HG03280 (cell line): ENCODE measurements around the gene SRXN1.
A peak's percentile ranks its signal among the peaks of the same experiment; 100 is the strongest.
"Not testable (repeated sequence)": the region's sequence is repeated elsewhere in the genome, so short reads cannot be mapped to it uniquely, and the experiment has no call there.

ENCODE experiments used
- ATAC-seq: cut with Tn5 transposase; IDR thresholded peaks from one replicate; pipeline ENCODE4 v1.9.1; 2021; ENCODE audit warnings: mild to moderate bottlenecking, moderate library complexity; ENCODE audit not compliant: unreplicated experiment

SRXN1 gene

DNA sequence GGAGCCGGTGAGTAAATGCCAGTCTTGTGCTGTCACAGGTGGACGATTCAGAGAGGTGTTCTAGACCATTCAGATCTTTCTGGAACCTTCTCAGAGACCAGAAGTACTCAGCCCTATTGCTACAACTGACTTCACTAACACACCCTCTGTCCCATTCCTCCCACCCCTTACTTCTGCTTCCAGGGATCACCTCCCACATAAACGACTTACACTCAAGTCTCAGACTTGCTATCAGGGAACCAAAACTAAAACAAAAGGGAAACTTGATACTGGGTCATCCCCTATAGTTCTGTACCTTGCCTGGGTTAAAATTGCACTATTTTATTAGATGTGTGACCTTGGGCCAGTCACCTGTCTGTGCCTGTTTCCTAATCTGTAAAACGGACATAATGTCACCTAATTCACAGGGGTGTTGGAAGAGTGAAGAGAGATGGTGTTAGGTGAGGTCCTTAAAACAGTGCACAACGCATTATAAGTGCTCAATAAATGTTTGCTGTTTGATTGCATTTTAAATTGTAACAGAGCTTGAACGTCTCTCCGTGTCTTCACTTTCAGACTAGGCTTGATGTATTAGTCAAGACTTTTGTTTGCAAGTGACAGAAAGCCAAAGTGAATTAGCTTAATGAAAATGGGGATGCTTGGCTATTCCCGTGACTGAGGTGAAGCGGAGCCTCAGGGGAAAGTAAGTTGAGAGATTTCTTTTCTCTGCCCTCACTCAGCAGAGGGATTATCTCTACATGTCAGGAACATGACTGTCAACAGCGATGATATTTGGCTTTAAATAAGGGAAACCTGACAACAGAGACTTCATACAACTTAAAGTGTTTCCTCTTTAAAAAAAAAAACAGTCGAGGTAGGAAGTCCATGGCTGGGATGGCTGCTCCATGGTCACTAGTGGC is 3.0 kb upstream of the SRXN1 start:
- ATAC-seq: no peak

DNA sequence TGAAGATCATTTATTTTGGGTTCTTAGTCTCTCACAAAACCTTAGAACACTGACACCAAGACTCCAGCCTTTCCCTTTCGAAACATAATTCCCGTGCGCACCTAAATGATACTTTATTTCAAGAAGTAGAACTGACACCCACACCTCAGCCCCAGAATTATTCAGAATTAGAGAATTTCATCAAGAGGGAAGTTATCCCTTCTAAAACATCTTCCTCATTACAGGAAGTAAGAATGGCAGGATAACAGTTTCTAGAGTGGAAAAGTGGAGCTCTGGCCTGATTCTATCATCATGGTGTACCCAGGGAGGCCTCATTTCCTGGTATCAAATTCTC is 1.4 kb upstream of the SRXN1 start:
- no peak for ATAC-seq

DNA sequence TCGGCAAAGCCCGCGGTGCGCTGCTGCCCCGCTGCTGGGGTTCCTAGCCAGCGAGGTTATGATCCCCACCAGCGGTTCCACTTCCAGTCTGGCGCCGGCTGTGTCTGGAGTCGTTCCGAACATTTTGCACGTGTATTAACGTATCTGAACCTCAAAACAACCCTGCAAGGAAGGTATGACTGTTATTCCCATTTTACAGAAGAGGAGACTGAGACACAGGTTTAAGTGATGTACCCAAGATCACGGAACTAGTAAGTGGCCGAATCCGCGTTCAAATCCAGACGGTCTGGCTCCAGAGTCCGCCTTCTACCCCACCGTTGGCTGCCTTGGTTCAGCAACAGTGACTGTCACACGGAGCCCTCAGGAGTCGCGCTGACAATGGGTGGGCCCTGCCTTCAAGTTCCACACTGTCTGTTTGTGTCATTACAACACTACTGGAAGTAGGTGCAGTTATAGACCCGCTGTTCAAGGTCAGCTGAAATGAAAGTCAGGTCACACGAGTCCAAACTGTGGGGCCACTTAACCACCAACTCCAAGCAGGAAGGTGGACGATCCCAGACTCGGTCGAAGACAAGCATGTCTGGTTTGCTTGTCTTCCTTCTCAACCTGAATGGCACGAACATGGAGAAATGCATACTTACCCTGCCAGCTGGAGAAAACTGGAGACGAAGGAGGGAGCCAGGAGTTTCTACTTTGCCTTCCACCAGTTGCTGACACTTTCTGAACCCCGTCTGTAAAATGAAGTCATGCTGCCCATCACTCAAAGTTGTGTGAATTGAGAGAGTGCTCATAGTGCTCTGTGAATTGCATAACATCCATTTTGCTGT is 803 bp upstream of the SRXN1 start:
- no peak for ATAC-seq

- no peak for ATAC-seq
These were observed 338 bp downstream of the SRXN1 start for GRCh38 chr20:652615-653109.

DNA sequence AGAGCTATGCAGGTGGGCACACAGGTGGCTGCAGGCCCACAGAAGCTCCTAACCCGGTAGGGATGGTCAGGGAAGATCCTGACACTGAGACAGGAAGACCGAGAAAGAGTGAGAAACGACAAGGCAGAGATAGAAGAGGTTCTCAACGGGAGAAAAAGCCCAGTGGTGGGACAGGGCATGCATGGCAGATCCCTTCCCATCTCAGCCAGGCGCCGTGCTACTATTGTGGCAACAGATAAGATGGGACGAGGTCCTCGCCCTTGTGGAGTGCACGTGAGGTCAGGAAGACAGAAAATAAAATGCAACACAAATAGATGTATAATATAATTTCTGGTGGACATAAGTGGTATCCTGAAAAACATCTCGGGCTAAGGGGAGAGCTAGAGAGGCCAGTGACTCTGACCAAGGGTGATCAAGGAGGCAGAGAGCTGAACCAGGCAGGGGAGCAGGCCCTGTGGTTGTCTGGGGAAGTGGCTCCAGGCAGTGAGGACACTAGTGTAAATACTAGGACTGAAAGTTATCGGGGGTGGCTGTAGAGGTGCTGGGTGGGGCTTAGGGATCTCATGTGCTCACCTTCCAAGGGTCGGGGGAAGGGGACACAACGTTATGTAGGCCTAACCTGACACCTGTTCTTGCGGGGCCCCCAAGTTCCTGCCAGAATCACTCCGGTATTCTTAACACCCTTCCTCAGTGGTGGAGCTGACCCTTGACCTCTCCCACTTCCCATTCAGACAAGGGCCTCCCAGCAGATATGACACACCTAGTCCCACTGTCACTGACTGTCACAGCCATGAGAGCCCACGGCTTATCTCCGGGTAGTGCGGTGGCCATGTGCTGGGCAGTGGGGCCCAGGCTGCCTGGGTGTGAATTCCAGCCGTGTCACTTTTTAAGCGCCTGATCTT is 1.0 kb downstream of the SRXN1 start:
- ATAC-seq: no peak

- no peak for ATAC-seq
These were observed 2.0 kb downstream of the SRXN1 start for GRCh38 chr20:650954-651353.

DNA sequence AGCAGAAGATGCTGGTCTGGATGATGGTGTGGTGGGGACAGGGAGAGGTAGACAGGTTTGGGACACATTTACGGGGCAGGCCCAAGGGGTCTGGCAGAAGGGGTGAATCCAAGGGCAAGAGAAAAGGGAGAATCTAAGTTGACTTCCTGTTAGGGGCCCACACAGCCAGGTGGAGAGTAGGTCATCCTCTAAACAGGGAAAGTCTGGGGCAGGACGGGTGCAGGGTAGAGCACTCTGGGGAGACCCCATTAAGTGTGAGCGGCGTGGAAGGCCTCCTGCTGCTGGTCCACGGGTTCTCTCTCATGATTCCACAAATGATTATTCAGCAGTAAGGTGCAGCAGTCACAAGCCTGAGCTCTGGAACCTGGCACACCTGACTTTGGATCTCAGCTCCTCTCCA is 2.7 kb downstream of the SRXN1 start:
- ATAC-seq: no peak

DNA sequence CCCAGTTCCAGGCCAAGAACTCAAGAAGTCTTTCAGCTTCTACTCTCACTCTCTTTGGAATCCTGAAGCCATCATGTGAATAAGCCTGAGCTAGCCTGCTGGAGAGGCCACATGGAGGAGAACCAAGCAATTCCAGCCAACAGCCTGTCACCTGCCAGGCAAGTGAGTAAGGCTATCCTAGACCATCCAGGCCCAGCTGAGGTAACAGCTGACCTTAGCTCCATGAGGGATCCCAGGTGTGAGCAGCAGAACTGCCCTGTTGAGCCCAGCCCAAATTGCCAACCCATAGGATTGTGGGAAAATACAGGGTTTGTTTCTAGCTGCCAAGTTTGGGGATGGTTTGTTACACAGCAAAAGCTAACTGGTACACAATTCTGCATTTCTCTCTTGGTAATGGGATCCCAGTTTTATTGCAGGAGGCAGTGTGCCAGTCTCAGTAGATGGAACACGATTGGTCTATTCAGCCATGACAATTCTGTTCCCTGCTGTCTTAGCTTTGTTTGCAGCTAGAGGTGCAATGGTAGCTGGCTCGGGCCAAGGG is 5.5 kb downstream of the SRXN1 start:
- no peak for ATAC-seq

- no peak for ATAC-seq
These were observed 6.1 kb downstream of the SRXN1 start for GRCh38 chr20:646868-647233.

- ATAC-seq: no peak
These were observed 6.7 kb downstream of the SRXN1 start for GRCh38 chr20:646107-646867.

DNA sequence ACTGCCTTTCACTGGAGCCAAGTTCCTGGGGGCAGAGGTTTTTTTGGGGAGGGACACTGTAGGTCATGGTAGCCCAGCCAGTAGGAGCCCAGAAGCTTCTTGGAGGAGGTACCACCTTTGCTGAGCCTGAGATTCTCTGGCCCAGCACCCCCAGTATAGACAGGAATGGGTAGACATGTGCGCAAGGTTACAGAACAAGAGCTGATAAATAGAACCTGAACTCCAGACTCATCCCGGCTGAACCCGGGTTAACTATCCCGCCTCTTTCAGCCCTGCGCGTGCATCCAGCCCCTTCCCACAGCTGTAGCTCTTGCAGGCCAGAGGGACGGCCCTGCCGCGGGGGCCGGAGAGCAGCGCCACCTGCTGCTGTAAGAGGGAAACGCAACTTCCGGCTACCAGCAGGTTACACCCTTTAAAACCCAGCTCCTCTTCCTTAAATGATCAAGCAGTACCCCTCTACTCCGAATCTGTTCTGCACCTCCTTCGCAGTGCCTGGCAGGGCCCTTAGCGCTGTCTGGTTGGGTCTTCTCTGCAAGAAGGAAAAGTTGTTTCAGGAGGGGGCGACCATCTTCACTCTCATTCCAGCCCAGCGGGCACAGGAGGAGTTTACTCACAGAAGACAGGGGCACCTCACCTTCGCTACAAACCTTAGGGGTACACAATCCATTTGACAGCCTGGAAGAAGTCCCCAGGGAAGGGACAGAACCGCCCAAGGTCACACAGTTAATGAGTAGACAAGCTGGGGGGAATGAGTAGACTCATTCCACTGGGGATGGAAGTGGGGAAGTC is 7.5 kb downstream of the SRXN1 start:
- ATAC-seq: peak; percentile 72

GRCh38 chr20:644692-645317 is 8.2 kb downstream of the SRXN1 start:
- ATAC-seq: no peak

DNA sequence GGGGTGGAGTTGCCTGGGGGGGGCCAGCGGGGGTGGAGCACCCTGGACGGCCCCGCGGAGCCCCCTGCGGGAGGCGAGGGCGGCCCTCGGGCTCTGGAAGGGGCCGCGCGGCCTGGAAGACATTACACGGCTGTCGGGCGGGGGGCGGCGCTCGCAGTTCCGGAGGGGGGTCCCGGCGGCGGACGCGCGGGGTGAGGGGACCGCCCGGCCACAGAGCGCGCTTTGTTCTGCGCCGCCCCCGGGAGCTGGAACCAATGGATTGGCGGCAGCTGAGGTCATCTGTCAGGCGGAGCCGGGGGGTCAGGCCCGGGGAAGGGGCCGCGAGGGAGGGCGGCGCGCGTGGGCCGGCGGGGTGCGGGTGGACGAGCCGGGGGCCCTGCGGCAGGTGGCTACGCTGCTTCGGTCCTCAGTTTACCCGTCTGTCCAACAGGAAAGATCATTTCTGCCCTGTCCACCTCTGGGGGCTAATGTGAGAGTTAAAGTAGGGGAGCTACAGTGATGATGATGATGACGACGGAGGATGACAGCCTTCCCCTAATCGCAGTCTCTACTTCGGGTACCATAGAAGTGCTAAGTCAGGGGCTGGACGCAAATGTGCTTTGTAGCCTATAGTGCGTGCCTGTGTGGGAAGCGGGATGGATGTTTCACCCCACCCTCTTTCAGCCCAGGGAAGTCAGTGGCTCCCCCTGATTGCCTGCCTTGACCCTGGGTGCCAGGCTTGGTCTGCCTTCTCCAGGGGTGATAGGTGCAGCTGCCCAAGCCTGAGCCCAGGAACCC is 10.4 kb downstream of the SRXN1 start:
- ATAC-seq: no peak

DNA sequence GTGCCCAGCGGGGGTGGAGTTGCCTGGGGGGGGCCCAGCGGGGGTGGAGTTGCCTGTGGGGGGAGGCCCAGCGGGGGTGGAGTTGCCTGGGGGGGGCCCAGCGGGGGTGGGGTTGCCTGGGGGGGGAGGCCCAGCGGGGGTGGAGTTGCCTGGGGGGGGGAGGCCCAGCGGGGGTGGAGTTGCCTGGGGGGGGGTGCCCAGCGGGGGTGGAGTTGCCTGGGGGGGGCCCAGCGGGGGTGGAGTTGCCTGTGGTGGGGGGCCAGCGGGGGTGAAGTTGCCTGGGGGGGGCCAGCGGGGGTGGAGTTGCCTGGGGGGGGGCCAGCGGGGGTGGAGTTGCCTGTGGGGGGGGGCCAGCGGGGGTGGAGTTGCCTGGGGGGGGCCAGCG is 11.0 kb downstream of the SRXN1 start:
- not testable (repeated sequence) for ATAC-seq

DNA sequence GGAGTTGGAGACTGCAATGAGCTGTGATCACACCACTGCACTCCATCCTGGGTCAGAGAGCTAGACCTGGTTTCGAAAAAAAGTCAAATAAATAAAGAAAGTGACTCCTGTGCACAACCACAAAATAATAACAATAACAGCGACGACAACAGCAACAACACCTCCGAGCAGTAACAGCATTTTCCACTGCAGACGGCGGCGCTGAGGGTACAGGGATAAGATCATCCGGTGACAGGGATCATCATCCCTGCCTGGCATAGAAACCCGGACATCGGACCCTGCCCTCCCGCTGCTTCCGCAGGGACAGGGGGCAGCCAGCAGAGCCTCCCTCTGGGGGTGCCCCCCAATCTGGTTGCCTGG is 11.5 kb downstream of the SRXN1 start:
- no peak for ATAC-seq

GRCh38 chr20:640674-641515 is 12.1 kb downstream of the SRXN1 start:
- ATAC-seq: no peak

- ATAC-seq: no peak
These were observed 14.4 kb downstream of the SRXN1 start for GRCh38 chr20:638579-638978.
